Limb (tissue), 2 donors: ENCODE measurements around the gene RALGAPA1.
"Not testable (repeated sequence)": the region's sequence is repeated elsewhere in the genome, so short reads cannot be mapped to it uniquely, and the experiment has no call there.

Experiments used
- DNase-seq, 2 donors: peaks; one replicate each; pipeline ENCODE4 v3.0.0-alpha.2; 2016; ENCODE audit errors: extremely low spot score in 2 of 2

RALGAPA1 gene

DNA sequence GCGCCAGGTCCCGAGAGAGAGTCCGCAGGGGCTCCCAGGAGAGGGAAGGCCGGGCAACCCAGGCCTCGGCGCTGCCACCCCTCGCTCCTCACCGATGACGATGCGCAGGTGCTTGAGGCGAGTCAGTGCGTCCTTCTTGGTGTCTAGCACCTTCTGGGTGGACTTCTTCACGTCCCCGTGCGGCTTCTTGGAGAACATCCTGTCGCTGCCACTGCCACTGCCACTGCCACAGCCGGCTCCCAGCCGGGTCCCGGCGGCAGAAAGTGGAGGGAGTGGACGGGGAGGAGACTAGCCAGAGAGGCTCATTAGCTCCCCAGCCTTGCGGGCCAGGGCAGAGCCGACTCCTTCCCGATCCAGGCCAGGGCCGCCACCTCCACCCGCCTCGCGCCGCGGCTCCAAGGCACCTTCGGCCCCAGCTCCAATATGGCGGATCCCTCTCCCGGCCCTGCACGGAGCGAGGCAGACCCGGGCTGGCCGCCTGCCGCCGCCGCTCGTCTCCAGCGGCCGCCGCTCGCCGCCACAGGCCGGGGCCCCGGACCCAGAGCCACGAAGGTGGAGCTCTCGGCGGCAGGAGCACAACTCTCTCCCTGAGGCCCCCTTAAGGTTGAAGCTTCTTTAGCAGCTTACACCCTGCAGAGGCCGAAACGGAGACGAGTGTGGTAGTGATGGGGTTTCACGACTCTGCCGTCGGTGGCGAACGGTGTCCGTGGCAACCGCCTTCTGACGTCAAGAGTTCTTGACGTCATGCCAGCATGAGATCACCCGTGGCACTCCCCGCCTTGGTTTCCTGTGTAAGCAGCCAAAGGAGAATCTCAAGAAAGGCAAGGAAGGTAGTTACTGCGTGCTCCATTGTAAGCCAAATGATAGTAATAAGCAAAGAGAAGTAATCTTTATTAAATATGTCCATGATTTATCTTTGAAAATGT is at the start of gene RALGAPA1:
RALGAPA1 (minus strand) TSS at position 658 of the 926 bp plus-strand sequence; CDS start at position 198, 460 bp downstream.
- DNase-seq: peak; percentile 94 to 96

- no peak for DNase-seq
Measured at GRCh38 chr14:35858521-35859209, 49.6 kb upstream of the RALGAPA1 start.

- DNase-seq: peak in 1 of 2 donors; percentile 11
Measured at GRCh38 chr14:35855876-35856481, 46.9 kb upstream of the RALGAPA1 start.

- DNase-seq: no peak
Measured at GRCh38 chr14:35854696-35855270, 45.7 kb upstream of the RALGAPA1 start.

- no peak for DNase-seq
Measured at GRCh38 chr14:35853225-35853624, 44.1 kb upstream of the RALGAPA1 start.

DNA sequence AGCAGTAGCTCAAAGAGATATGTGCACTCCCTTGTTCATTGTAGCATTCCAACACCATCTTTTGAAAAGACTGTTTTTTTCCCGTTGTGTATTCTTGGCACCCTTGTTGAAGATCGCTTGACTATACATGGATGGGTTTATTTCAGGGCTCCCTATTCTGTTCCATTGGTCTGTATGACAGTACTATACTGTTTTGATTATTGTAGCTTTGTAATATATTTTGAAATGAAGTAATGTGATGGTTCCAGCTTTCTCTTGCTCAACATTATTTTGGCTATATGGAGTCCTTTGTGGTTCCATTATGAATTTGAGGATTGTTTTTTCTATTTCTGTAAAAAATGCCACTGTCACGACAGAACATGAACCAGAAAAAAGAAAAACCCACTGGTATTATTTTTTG is 42.7 kb upstream of the RALGAPA1 start:
- DNase-seq: no peak

- no peak for DNase-seq
Measured at GRCh38 chr14:35849122-35849521, 40.0 kb upstream of the RALGAPA1 start.

DNA sequence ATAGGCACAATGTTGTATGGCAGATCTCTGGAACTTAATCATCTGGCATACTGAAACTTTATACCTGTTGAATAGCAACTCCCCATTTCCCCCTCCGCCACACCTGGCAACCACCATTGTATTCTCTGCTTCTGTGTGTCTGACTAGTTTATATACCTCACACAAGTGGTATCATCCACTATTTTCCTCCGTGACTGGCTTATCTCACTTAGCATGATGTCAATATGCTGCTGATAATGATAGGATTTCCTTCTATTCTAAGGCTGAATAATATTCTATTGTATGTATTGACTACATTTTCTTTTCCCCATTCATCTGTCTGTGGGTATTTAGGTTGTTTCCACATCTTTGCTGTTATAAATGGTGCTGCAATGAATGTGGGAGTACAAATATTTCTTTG is 38.5 kb upstream of the RALGAPA1 start:
- DNase-seq: no peak

- DNase-seq: no peak
Measured at GRCh38 chr14:35844494-35844893, 35.4 kb upstream of the RALGAPA1 start.

- not testable (repeated sequence) for DNase-seq
Measured at GRCh38 chr14:35842245-35842644, 33.1 kb upstream of the RALGAPA1 start.

- not testable (repeated sequence) for DNase-seq
Measured at GRCh38 chr14:35841704-35842103, 32.6 kb upstream of the RALGAPA1 start.

- no peak for DNase-seq
Measured at GRCh38 chr14:35835208-35835982, 26.3 kb upstream of the RALGAPA1 start.

GRCh38 chr14:35829449-35829848 is 20.4 kb upstream of the RALGAPA1 start:
- DNase-seq: no peak

DNA sequence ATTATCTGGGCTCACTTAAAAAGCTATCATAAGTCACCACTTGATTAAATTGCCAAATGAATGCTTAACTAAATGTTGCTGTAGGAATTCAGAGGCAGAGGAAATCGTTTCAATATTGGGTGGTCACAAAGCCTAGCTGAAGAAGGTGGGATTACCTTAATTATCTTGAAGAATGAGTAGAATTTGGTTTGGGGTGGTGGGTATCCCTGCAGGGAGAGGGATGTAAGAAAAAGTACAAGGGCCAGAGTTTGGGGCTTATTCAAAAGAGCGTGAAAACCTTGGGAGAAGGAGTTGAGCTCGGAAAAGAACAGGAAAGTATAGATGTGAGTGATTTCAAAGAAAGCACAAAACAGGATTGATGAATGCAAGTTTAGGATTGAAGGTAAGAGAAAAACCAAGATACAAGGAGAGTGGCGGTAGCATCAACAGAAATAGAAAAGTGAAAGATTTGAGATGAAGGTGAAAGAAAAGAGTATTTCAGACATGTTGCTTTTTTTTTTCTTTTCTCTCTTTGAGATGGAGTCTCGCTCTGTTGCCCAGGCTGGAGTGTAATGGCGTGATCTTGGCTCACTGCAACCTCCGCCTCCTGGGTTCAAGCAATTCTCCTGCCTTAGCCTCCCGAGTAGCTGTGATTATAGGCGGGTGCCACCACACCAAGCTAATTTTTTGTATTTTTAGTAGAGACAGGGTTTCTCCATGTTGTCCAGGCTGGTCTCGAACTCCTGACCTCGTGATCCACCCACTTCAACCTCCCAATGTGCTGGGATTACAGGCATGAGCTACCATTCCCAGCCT is 18.8 kb upstream of the RALGAPA1 start:
- no peak for DNase-seq

DNA sequence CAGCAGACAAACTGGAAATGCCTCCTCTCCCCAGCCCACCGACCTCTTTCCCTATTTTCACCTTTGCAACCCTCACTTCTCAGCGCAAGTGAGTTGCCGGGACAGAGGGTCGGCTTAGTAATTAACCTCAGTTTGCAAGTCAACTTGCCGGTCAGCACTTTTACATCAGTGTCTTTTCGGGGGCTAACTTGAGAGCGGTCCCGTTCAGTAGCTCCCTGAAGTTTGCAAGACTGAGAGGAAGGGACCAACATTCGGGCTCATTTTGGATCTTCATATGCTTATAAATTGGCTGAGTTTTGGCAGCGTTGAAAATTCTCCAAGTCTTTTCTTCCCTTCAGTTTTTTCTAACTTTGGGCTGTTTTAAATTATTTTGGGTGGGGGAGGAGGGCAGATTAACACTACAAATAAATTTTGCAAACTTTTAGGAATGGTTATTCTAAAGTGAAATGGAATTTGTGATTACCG is 17.9 kb upstream of the RALGAPA1 start:
- peak in 1 of 2 donors; percentile 21 for DNase-seq

- DNase-seq: peak; percentile 98 to 99
Measured at GRCh38 chr14:35826218-35826951, 17.3 kb upstream of the RALGAPA1 start, which contains the start of gene BRMS1L. Gene BRMS1L (plus strand): TSS chr14:35826338. CDS start chr14:35826517, 179 bp downstream.

GRCh38 chr14:35825968-35826217 is 16.8 kb upstream of the RALGAPA1 start:
- no peak for DNase-seq

DNA sequence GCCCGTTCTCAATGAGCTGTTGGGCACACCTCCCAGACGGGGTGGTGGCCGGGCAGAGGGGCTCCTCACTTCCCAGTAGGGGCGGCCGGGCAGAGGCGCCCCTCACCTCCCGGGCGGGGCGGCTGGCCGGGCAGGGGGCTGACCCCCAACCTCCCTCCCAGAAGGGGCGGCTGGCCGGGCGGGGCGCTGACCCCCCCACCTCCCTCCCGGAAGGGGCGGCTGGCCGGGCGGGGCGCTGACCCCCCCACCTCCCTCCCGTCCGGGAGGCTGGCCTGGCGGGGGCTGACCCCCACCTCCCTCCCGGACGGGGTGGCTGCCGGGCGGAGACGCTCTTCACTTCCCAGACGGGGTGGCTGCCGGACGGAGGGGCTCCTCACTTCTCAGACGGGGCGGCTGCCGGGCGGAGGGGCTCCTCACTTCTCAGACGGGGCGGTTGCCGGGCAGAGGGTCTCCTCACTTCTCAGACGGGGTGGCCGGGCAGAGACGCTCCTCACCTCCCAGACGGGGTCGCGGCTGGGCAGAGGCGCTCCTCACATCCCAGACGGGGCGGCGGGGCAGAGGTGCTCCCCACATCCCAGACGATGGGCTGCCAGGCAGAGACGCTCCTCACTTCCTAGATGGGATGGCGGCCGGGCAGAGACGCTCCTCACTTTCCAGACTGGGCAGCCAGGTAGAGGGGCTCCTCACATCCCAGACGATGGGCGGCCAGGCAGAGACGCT is 15.5 kb upstream of the RALGAPA1 start:
- DNase-seq: not testable (repeated sequence)

DNA sequence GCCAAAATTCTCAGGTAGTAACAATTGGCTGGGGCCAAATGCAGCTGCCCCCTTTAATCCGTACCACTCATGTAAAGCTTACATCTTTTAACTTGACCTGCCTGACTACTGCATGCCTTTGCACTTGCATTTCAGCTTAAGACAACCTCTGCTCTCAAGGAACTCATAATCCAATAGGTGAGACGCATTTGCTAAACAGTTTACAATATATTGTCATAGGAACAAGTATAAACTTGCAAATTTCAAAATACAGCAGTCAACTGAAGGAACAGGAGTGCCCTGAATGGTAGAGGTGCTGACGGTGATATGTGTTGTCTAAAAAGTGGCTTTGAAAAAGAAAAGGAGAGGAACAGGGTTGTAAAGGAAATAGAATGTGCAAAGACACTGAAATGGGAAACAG is 13.4 kb upstream of the RALGAPA1 start:
- no peak for DNase-seq
